Peyer's patch (tissue), 4 donors: ENCODE measurements around the gene SMG9.

Source experiments
- POLR2A ChIP-seq, 2 donors: fragments of 450-650 bp; IDR thresholded peaks; one replicate each; pipeline ENCODE4 v1.5.1; 2017; ENCODE audit warnings: antibody characterized with exemption in 2 of 2, mild to moderate bottlenecking in 2 of 2, moderate library complexity in 2 of 2
- TF ChIP-seq, protein P1 (sequence below), 6 experiments: fragments of 450-650 bp in 4 of 6; fragments of 200-600 bp in 2 of 6; sonication (generic) in 1 of 6; IDR thresholded peaks; one replicate each; pipeline ENCODE4 v1.5.1; 2017 to 2019; ENCODE audit warnings: antibody characterized with exemption in 6 of 6, mild to moderate bottlenecking in 3 of 6, moderate library complexity in 1 of 6

- TF ChIP-seq, protein P1, sequence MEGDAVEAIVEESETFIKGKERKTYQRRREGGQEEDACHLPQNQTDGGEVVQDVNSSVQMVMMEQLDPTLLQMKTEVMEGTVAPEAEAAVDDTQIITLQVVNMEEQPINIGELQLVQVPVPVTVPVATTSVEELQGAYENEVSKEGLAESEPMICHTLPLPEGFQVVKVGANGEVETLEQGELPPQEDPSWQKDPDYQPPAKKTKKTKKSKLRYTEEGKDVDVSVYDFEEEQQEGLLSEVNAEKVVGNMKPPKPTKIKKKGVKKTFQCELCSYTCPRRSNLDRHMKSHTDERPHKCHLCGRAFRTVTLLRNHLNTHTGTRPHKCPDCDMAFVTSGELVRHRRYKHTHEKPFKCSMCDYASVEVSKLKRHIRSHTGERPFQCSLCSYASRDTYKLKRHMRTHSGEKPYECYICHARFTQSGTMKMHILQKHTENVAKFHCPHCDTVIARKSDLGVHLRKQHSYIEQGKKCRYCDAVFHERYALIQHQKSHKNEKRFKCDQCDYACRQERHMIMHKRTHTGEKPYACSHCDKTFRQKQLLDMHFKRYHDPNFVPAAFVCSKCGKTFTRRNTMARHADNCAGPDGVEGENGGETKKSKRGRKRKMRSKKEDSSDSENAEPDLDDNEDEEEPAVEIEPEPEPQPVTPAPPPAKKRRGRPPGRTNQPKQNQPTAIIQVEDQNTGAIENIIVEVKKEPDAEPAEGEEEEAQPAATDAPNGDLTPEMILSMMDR (IDR thresholded peaks at IDR 0.05) = no peak
- no peak for TF ChIP-seq POLR2A (IDR thresholded peaks at IDR 0.05)
These were observed 12.6 kb upstream of the SMG9 start for GRCh38 chr19:43767316-43767715.
